ENCODE results near the gene PSME2.

GRCh38 chr14:24150567-24150966 is 4.2 kb upstream of the PSME2 start:
- TF ChIP-seq EZH2 (IDR thresholded peaks at IDR 0.05; ENCODE audit: low read length) (no peak), CTCF (optimal IDR thresholded peaks at IDR 0.05 in 1 of 3, IDR thresholded peaks at IDR 0.05 in 1 of 3, conservative IDR thresholded peaks at IDR 0.05 in 1 of 3; ENCODE audit: extremely low read depth in 1 of 3, insufficient read depth in 2 of 3, low read length in 3 of 3) (no peak)
